ENCODE data around the gene FOXK1. TPM values are rescaled to one million over a fixed set of nuclear protein-coding genes. Genes with fewer than 3 reads are reported as not detected.

The FOXK1 gene
- total RNA-seq, 2 donors from 2014 or later: 17.3 to 47.5 TPM

- intact Hi-C loops (cut with DNase I): no loop called here
These were observed 64.9 kb downstream of the FOXK1 start for GRCh38 chr7:4747013-4747412.

GRCh38 chr7:4747746-4748145 lies 65.7 kb downstream of the FOXK1 start:
- 78% methylated on average over 11 of the region's 11 CpGs for WGBS
- H3K36me3 ChIP-seq: no peaks in the 10 kb centered on the region
- H3K27me3 ChIP-seq (replicated peaks; ENCODE audit: insufficient read depth): no peaks in the 10 kb centered on the region
- peak overlapping the region in 1 of 2 donors; percentile 88 for H3K27ac ChIP-seq
- H3K4me3 ChIP-seq: no peak overlapping the region
- no peaks in the 10 kb centered on the region for H3K9me3 ChIP-seq
- no peak for TF ChIP-seq POLR2AphosphoS5 (IDR thresholded peaks at IDR 0.05)
- TF ChIP-seq, protein P1, sequence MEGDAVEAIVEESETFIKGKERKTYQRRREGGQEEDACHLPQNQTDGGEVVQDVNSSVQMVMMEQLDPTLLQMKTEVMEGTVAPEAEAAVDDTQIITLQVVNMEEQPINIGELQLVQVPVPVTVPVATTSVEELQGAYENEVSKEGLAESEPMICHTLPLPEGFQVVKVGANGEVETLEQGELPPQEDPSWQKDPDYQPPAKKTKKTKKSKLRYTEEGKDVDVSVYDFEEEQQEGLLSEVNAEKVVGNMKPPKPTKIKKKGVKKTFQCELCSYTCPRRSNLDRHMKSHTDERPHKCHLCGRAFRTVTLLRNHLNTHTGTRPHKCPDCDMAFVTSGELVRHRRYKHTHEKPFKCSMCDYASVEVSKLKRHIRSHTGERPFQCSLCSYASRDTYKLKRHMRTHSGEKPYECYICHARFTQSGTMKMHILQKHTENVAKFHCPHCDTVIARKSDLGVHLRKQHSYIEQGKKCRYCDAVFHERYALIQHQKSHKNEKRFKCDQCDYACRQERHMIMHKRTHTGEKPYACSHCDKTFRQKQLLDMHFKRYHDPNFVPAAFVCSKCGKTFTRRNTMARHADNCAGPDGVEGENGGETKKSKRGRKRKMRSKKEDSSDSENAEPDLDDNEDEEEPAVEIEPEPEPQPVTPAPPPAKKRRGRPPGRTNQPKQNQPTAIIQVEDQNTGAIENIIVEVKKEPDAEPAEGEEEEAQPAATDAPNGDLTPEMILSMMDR (IDR thresholded peaks at IDR 0.05): no peak
- TF ChIP-seq POLR2A (IDR thresholded peaks at IDR 0.05): no peak
- intact Hi-C loops (cut with DNase I): no loop called here
- peaks cover 5% of the 10 kb centered on the region for H3K4me1 ChIP-seq (replicated peaks)
- DNase-seq (ENCODE audit: low spot score): no peak

More at GRCh38 chr7:4747013-4747412, 64.9 kb downstream of the FOXK1 start:
- DNase-seq (ENCODE audit: low spot score): no peak
- Histone ChIP-seq H3K4me1 (replicated peaks) (peaks cover 5% of the 10 kb centered on the region), H3K9me3 (no peaks in the 10 kb centered on the region), H3K27ac (peak overlapping the region; percentile 88 to 94), H3K36me3 (no peaks in the 10 kb centered on the region), H3K27me3 (replicated peaks; ENCODE audit: insufficient read depth) (no peaks in the 10 kb centered on the region), H3K4me3 (no peak overlapping the region)
- WGBS: 90% methylated on average over 22 of the region's 22 CpGs
- TF ChIP-seq, protein P1 (IDR thresholded peaks at IDR 0.05): no peak
- TF ChIP-seq POLR2AphosphoS5 (IDR thresholded peaks at IDR 0.05) (no peak), POLR2A (IDR thresholded peaks at IDR 0.05) (no peak)

- no peak for TF ChIP-seq POLR2A (IDR thresholded peaks at IDR 0.05)
- TF ChIP-seq POLR2AphosphoS5 (IDR thresholded peaks at IDR 0.05): no peak
- TF ChIP-seq, protein P1 (IDR thresholded peaks at IDR 0.05): no peak
- WGBS: 86% methylated on average over 10 of the region's 10 CpGs
- no peak for DNase-seq (ENCODE audit: low spot score)
- no peaks in the 10 kb centered on the region for H3K27me3 ChIP-seq (replicated peaks; ENCODE audit: insufficient read depth)
- no peak overlapping the region for H3K27ac ChIP-seq
- intact Hi-C loops (cut with DNase I): no loop called here
- no peak overlapping the region for H3K4me3 ChIP-seq
- H3K4me1 ChIP-seq (replicated peaks): peaks cover 5% of the 10 kb centered on the region
- no peaks in the 10 kb centered on the region for H3K36me3 ChIP-seq
- H3K9me3 ChIP-seq: no peaks in the 10 kb centered on the region
These were observed 66.2 kb downstream of the FOXK1 start for GRCh38 chr7:4748231-4748681.

- DNase-seq (ENCODE audit: low spot score): no peak
- H3K4me3 ChIP-seq: no peak overlapping the region
- intact Hi-C loops (cut with DNase I): no loop called here
- no peak for TF ChIP-seq POLR2AphosphoS5 (IDR thresholded peaks at IDR 0.05)
- no peak for TF ChIP-seq POLR2A (IDR thresholded peaks at IDR 0.05)
- TF ChIP-seq, protein P1 (IDR thresholded peaks at IDR 0.05): no peak
- peaks cover 5% of the 10 kb centered on the region for H3K4me1 ChIP-seq (replicated peaks)
- no peaks in the 10 kb centered on the region for H3K9me3 ChIP-seq
- H3K27me3 ChIP-seq (replicated peaks; ENCODE audit: insufficient read depth): no peaks in the 10 kb centered on the region
- WGBS: 97% methylated on average over 14 of the region's 14 CpGs
- no peaks in the 10 kb centered on the region for H3K36me3 ChIP-seq
- H3K27ac ChIP-seq: no peak overlapping the region
These were observed 67.3 kb downstream of the FOXK1 start for GRCh38 chr7:4749363-4749762.

GRCh38 chr7:4749798-4750197 lies 67.7 kb downstream of the FOXK1 start:
- Histone ChIP-seq H3K9me3 (no peaks in the 10 kb centered on the region), H3K4me3 (no peak overlapping the region), H3K27me3 (replicated peaks; ENCODE audit: insufficient read depth) (no peaks in the 10 kb centered on the region), H3K36me3 (no peaks in the 10 kb centered on the region), H3K27ac (no peak overlapping the region), H3K4me1 (replicated peaks) (peaks cover 2% of the 10 kb centered on the region)
- DNase-seq (ENCODE audit: low spot score): no peak
- intact Hi-C loops (cut with DNase I): no loop called here
- TF ChIP-seq POLR2A (IDR thresholded peaks at IDR 0.05): no peak
- TF ChIP-seq POLR2AphosphoS5 (IDR thresholded peaks at IDR 0.05): no peak
- TF ChIP-seq, protein P1 (IDR thresholded peaks at IDR 0.05): no peak
- WGBS: 93% methylated on average over 15 of the region's 15 CpGs

Data from prostate gland (tissue), 2 donors.